ENCODE results near the gene VWA8. TPM values are rescaled to one million over a fixed set of nuclear protein-coding genes. Genes with fewer than 3 reads are reported as not detected.
"Not testable (repeated sequence)": the region's sequence is repeated elsewhere in the genome, so short reads cannot be mapped to it uniquely, and the experiment has no call there.

VWA8 gene
- total RNA-seq, 1 experiment from 2014 or later: 20.1 TPM

DNA sequence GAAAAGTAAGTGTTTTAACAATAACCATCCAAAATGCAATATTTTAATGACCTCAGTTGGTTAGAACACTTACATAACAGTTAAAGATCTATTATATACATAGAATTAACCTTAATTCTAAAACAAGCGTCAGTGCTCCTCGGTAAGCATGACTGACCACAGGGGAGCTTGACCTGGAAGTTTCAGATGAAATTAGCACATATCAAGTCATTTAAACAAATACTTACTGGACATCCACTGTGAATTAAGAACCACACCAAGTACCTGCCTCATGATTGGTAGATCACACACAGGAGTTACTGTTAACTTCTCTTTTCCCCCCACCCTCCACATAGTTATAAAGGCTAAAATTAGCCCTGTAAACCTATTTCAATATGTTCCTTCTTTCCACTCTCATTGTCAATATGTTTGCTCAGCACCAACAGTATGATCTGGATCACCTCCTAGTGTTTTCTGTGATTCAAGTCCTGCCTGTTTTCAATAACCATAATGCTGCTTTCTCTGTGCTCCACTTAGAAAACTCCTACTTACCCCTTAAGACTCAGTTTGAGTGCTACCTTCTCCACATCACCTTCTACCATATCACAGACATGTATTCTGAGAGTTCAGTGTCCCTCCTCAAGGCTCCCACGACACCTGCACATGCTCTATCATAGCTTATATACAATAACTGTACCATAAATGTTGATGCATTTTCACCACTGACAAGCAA, 209.0 kb downstream of the VWA8 start:
- no peak for DNase-seq (ENCODE audit: extremely low read depth, low read depth)

DNA sequence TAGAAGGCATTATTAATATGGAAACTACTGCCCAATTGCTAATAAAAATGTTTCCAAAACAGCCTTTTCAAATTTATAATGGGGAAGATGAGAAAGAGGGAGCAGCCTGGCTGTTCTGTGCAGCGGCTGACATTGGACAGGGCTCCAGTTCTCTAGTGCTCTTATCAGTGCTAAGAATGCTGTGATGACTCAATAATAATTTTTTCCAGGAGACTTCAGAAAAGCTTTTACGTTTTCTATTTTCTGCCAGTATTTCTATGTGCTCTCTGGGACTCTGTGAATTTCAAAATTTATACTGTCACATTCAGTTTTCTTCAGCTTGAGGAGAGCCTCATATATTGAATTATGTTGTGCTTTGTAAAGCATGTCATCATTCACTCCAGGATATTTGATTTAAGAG, 209.6 kb downstream of the VWA8 start:
- DNase-seq (ENCODE audit: extremely low read depth, low read depth): no peak

DNA sequence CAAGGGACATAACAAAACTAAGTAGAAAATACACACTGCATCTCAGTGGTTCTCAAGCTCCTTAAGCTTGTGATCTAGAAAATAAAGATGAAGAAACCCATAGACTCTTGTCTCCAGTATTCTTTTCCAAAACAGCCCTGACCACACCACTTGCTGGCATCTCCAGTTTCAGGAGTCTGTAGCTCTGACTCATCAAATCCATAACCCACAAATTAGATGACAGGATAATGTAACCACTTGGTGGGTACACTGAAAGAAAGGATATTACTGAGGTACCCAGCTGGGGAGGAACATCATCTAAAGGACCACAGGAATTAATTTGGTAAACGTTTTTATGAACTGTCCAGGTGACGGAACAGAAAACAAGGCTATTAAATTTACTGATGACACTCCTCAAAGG, 214.7 kb downstream of the VWA8 start:
- no peak for DNase-seq (ENCODE audit: extremely low read depth, low read depth)

DNA sequence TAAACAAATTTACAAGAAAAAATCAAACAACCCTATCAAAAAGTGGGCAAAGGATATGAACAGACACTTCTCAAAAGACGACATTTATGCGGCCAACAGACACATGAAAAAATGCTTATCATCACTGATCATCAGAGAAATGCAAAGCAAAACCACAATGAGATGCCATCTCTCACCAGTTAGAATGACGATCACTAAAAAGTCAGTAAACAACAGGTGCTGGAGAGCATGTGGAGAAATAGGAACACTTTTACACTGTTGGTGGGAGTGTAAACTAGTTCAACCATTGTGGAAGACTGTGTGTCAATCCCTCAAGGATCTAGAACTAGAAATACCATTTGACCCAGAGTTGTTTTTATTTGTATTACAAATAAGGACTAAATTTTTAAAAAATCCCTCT, 215.4 kb downstream of the VWA8 start:
- not testable (repeated sequence) for DNase-seq (ENCODE audit: extremely low read depth, low read depth)

DNA sequence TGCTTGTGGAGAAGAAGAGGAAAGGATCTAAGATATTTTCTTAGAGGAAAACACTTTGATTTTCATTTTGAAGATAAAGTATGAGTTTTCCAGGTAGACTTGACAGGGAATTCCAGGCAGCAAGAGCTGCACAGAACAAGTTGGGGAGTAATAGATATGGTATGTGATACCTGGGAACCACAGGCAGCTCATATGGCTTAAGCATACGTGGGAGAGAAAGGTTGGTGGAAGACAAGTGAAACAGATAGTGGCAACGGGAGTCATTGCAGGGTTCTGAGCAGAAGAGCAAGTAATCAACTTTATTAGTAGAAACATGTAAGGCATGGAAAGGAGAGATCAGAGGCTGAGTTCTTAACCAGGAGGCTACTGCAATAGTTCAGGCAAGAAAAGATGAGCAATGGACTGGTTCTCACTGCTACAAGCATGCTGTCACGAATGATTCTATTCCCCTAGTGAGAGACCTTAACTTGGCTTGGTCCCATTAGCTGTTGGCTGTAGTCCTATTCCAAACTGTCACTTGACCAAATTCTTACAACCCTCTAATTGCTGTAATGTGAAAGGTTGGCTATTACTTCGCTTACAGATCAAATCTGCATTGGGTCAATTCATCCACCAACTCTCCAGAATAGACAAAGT, 217.9 kb downstream of the VWA8 start:
- no peak for DNase-seq (ENCODE audit: extremely low read depth, low read depth)

DNA sequence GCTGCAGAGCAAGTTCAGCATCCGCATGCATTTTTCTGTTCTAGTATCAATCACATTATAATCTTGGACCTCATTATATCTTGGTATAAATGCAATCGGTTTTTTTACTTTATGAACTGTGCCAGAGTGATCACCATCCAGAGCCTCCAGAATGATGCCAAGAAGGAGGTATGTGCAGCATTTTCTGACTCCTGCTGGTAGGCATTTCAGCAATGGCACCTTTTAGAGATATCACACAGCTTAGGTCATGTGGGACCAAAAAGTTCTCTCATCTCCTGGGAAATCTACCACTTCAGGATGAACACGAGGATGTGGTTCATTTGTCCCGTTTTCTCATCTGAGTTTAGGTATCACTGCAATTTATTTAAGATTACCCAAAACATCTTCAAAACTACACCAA, 220.4 kb downstream of the VWA8 start:
- DNase-seq (ENCODE audit: extremely low read depth, low read depth): no peak

DNA sequence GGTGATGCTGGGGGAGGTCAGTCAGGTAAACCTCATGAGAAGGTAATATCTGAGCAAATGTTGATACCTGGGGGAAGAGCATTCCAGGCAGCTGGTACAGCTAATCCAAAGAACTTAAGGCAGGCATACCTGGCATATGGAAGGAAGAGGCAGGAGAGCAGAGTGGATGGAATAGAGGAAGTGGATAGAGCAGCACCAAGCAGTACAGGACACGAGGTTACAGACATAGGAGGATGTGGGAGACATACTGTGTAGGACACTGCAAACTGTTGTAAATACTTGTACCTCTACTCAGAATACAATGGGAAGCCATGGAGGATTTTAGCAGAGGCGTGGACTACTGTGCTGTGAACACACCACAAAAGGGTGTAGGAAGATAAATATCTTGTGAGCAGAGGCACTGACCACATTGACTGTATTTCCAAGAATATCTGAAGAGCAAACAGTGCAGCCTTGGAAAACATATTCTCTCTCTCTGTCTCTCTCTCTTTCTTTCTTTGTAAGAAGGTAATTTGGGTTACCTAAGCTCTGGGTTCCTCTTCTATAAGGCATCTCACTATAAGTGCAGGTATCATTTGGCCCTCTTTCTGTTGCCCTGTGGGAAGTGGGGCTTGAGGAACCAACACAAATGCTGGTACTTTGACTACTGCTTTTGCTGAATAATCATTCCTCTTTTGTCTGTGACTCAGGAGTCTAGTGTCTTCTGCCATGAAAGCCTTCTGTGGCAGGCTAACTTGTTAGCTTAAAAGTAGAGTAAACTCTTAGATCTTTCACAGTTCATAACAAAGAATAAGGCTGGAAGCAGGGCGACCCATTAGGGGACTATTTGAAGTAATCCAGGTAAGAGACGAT, 238.0 kb downstream of the VWA8 start:
- no peak for DNase-seq (ENCODE audit: extremely low read depth, low read depth)

DNA sequence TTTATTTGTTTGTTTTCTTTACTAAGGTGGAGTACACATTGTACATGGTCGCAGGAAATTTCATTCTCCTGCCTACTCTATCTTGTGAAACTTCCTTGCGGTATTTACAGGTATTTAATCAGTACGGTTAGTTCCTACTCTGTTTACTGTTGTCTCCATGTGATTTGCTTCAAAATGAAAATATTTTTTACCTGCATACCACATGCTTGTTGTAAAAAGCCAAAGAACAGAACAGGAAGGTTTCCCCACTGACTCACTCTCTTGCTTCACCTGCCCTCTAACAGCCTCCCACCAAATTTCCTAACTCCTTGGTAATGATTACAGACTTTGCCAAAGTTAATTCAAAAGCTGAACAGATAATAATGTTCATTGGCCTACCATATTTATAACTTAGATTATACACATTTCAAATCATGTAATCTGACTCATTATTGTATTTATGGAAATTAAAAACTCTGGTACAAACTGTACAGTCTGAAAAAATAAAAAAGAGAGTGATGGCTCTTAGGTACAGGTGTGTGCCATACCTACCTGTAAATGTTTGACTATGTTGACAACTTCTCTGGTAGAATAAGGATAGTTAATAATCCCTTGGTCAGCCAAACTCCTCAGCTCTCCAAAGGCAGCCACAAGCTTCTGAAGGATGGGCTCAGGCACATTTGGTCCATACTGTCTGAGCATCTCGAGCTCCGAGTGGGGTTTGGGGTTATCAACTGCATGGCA, 239.9 kb downstream of the VWA8 start:
- no peak for DNase-seq (ENCODE audit: extremely low read depth, low read depth)

DNA sequence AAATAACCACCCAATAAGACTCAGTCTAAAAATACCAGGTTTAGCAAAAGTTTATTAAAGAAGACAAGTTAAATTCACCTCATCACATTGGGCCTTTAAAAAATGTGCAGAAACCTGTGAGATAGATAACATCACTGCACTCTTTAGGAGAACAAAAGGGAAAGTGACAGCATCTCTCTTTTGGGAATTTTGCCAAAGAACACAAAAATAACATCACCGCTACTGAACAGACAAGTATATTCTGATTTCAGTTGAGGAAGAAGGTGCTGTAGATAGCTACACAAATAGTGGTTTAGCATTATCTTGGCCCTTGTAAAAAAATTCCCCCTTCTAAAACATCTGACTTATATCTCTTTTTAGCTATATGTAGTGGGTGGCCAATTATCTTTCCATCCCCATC, 244.7 kb downstream of the VWA8 start:
- DNase-seq (ENCODE audit: extremely low read depth, low read depth): no peak

DNA sequence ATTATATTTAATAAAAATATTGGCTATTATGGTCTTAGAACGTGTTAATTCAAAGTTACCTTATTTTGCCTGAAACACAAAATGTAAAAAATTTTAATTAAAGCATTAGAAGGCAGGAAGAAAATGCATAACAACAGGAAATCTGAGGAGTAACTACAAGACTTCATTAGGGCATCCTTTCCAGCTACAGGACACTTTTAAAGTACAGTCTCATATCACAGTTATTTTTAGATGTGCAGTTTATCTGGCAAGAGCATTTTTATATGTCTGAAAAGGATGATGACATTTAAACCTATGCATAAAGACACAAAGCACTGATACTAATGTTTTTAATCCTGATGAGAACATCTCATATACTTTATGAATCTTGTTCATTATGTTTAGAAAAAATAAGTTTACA, 247.5 kb downstream of the VWA8 start:
- no peak for DNase-seq (ENCODE audit: extremely low read depth, low read depth)

DNA sequence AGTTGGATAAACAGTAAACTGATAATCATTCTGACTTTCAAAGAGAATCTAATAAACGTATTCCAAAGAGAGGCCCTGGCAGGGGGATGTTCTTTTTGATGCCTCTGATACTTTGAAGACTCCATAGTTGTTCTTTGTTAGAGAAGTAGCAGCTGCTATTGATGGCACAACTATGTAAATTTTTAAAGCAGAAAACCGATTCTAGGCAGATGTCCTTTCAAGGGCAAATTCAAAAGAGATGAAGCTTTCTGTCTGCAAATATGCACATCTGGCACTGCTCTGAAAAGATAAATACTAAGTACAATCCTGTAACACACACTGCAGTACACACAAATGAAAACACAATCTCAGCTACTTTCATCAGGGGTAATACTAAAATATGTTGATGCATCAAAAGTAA, 250.1 kb downstream of the VWA8 start:
- DNase-seq (ENCODE audit: extremely low read depth, low read depth): no peak

DNA sequence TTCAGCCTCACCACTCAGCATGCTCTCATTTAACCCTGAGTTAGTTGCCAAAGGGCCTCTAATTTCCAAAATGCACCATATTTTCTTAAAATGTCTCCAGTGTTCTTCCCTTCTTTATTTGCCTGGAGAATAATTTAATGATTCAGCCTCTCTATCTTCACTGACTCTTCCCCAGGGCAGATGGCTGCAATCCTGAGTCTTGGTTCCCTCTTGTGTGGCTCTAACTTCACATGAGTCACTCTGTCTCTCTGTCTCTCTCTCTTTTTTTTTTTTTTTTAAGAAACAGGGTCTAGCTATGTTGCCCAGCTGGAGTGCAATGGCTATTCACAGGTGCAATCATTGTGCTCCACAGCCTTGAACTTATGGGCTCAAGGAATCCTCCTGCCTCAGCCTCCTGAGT, 251.4 kb downstream of the VWA8 start:
- no peak for DNase-seq (ENCODE audit: extremely low read depth, low read depth)

DNA sequence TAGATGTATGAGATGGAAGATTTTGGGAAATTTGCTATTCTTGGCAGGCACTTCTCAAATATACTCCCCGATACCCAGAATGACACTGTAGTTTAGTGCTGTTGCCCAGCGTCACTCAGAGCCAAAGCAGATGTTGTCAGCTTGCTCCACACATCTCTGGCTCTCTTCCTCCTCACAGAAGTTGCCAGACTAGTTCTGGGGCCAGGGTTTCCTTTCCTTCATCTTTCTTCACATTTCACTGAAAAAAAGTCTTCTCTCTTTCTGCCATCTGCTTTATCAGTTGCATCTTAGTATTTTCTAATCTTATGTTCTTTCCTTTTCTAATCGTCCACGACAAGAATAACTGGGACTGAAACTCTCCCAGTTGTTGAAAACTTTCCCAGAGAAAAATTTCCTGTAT, 252.2 kb downstream of the VWA8 start:
- DNase-seq (ENCODE audit: extremely low read depth, low read depth): no peak

DNA sequence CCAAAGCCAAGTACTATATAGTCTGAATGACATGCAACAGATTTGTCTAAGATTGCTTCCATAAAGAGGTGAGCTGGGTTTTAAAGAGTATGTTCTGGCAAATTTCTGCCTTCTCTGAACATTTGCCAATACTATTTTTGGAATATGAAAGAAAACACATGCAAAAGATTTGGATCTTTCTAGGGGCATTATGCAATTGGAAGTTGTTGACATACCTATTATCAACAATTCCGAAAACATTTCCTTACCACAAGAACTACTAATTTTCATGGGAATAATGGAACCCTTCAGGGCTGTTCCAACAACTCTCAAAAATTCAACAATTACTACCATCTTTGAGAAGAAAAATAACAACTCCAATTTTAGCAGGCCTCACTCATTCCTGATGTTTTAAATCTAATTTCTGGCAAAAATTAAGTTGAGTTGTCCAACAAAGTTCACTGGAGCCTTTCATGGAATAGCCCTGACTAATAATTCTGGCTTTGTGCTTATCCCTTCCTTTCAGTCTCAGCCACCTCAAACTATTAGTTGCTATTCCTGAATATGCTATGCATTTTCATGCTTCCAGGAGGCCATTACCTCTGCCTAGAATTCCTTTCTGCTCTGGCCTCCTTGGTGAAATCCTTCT, 253.6 kb downstream of the VWA8 start:
- no peak for DNase-seq (ENCODE audit: extremely low read depth, low read depth)

DNA sequence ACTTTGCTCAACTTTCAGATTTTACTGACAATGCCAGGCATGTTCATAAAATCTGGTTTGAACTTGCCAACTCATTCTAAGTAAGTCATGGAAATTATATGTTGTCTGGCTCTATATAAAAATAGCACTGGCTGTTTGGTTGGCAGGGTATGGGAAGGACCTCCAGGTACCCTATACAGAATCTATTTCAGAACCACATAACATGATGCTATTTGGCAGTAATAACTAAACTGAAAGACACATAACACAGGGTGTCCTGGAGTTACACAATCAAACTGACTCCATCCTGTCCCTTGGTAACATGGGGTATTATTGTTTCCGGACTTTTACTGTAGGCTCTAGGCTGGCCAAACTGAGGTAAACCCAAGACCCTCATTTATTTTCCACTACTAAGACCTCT, 254.8 kb downstream of the VWA8 start:
- DNase-seq (ENCODE audit: extremely low read depth, low read depth): no peak

DNA sequence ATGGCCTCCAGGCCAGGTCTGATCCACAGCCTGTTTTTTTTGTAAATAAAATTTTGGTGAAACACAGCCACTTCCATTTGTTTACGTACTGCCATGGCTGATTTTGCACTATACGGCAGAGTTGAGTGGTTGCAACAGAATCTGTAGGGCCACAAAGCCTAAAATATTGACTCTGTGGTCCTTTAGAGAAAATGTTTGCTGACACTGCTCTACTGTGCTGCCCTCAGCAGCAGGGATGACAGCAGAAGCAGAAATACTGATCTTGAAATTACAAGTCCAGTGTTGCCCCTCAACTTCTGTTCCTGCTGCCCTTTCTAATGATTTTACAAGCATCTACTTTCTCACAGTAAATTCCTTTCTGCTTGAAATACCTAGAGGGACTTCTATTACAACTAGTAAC, 258.4 kb downstream of the VWA8 start:
- no peak for DNase-seq (ENCODE audit: extremely low read depth, low read depth)

DNA sequence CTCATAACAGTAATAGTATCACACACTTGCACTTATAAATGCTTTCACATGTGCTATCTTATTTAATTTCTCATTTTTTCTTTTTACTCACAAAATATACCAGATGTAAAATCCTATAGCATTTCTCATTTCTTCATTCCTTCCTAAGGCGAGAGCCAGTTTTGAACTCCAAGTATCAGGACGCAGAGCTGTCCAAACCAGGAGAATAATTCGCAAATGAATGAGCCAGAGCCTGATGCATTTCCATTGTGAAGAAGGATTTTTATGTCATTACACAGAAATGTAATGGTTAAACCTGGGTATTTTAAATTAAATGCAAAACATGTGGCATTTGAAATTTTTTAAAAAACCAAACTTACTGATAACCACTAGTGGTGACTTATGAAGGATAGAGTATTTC, 259.2 kb downstream of the VWA8 start:
- DNase-seq (ENCODE audit: extremely low read depth, low read depth): no peak

DNA sequence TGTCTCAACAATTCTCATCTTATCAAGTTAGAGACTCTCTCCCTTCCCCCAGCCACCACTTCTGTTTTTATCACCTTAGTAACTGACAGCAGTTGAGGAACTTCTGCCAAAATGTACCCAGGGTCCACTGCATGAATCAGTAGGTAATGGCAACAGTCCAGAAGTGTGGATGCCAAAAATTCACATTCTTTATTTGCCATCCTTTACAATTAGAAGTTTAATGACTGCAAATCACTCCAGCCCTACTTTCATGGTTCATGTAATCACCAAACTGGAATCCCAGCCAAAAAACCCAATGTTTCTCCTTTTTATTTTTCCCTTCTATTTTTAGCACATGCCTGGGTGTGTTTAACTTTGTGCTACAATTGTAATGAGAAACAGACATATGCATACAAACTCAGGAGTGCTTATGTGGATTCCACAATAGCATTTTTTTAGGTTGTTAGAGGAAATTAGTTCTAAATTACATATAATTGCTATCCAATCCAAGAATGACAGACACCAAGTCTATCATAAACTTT, 260.1 kb downstream of the VWA8 start:
- no peak for DNase-seq (ENCODE audit: extremely low read depth, low read depth)

DNA sequence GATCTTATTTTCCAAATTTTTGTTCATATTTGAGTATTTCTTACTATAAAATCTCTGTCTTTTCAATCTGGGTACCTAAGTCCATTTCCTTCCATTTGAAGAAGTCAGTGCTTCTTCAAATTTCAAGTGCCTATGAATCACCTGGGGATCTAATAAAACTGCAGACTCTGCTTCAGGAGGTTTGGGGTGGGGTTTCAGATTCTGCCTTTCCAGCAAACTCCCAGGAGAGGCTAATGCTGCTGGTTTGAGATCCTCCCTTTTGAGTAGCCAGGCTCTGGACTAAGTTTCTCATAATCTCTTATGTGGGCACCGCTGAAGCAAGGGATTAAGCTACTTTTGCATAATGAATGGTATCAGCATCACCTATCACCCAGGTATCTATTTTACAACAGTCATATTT, 261.1 kb downstream of the VWA8 start:
- DNase-seq (ENCODE audit: extremely low read depth, low read depth): no peak

DNA sequence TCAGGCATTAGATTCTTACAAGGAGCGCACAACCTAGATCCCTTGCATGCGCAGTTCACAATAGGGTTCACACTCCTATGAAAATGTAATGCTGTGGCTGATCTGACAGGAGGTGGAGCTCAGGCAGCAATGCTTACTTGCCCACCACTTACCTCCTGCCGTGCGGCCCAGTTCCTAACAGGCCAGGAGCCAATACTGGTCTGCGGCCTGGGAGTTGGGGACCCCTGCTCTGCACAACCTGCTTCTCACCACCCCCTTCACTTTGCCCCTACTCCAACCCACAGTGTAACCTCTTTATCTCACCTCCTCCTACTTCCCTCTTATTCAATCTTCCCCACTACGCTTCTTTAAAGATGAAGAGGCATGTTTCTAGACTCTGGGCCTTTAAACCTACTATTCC, 263.3 kb downstream of the VWA8 start:
- DNase-seq (ENCODE audit: extremely low read depth, low read depth): no peak
